Measurements from ENCODE around the gene COMMD2. TPM values are rescaled to one million over a fixed set of nuclear protein-coding genes. Genes with fewer than 3 reads are reported as not detected.

The COMMD2 gene
- total RNA-seq, 4 donors from 2014 or later: 11.1 to 29.2 (median 22.1) TPM

- intact Hi-C loops (cut with DNase I): no loop called here
- Histone ChIP-seq H3K4me1 (no peaks in the 10 kb centered on the region), H3K4me3 (no peak overlapping the region), H3K27ac (no peak overlapping the region), H3K27me3 (no peaks in the 10 kb centered on the region), H3K9me3 (no peaks in the 10 kb centered on the region), H3K36me3 (peaks cover 0 to 28% (median 4%) of the 10 kb centered on the region in 3 donors)
- no peak for TF ChIP-seq POLR2A (IDR thresholded peaks at IDR 0.05)
- TF ChIP-seq, protein P1, sequence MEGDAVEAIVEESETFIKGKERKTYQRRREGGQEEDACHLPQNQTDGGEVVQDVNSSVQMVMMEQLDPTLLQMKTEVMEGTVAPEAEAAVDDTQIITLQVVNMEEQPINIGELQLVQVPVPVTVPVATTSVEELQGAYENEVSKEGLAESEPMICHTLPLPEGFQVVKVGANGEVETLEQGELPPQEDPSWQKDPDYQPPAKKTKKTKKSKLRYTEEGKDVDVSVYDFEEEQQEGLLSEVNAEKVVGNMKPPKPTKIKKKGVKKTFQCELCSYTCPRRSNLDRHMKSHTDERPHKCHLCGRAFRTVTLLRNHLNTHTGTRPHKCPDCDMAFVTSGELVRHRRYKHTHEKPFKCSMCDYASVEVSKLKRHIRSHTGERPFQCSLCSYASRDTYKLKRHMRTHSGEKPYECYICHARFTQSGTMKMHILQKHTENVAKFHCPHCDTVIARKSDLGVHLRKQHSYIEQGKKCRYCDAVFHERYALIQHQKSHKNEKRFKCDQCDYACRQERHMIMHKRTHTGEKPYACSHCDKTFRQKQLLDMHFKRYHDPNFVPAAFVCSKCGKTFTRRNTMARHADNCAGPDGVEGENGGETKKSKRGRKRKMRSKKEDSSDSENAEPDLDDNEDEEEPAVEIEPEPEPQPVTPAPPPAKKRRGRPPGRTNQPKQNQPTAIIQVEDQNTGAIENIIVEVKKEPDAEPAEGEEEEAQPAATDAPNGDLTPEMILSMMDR (IDR thresholded peaks at IDR 0.05): no peak
- WGBS, 2 donors: 36% methylated on average over 2 of the region's 2 CpGs
- no peak for DNase-seq
Observed at GRCh38 chr3:149736175-149736952, 15.9 kb downstream of the COMMD2 start.

- no peaks in the 10 kb centered on the region for H3K36me3 ChIP-seq
- no peaks in the 10 kb centered on the region for H3K9me3 ChIP-seq
- H3K4me1 ChIP-seq: no peaks in the 10 kb centered on the region
- intact Hi-C loops (cut with DNase I): no loop called here
- H3K4me3 ChIP-seq: no peak overlapping the region
- no peak for DNase-seq
- TF ChIP-seq, protein P1 (IDR thresholded peaks at IDR 0.05): no peak
- TF ChIP-seq POLR2A (IDR thresholded peaks at IDR 0.05): no peak
- 84 to 89% methylated on average over 3 of the region's 3 CpGs for WGBS, 2 donors
- H3K27ac ChIP-seq: no peak overlapping the region
- H3K27me3 ChIP-seq: no peaks in the 10 kb centered on the region
Observed at GRCh38 chr3:149732234-149732633, 20.1 kb downstream of the COMMD2 start.

DNA sequence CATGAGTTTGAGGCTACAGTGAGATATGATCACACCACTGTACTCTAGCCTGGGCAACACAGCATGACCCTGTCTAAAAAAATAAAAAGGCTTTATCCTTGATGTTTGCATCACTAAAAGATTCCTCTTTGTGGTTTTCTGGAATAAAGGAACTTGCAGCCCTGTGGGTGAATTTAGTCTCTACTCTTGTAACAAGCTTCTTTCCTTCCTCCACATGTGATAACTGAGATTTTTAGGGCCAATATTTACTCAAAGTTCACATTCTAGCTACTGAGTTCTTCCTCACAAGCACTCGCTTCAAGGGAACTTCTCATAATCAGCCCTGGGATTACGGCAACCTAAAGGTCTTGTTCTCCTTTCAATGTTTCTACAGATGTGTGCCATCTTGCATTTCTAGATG, 24.6 kb downstream of the COMMD2 start:
- intact Hi-C loops (cut with DNase I): no loop called here
- no peaks in the 10 kb centered on the region for H3K9me3 ChIP-seq
- H3K27ac ChIP-seq: no peak overlapping the region
- TF ChIP-seq, protein P1 (IDR thresholded peaks at IDR 0.05): no peak
- no peak for TF ChIP-seq POLR2A (IDR thresholded peaks at IDR 0.05)
- DNase-seq: no peak
- H3K4me1 ChIP-seq: no peaks in the 10 kb centered on the region
- H3K4me3 ChIP-seq: no peak overlapping the region
- H3K27me3 ChIP-seq: no peaks in the 10 kb centered on the region
- H3K36me3 ChIP-seq: no peaks in the 10 kb centered on the region
- WGBS, 2 donors: 86 to 88% methylated on average over 2 of the region's 2 CpGs

- WGBS, 2 donors: 78 to 87% methylated on average over 2 of the region's 2 CpGs
Observed at GRCh38 chr3:149726716-149727407, 25.4 kb downstream of the COMMD2 start.

DNA sequence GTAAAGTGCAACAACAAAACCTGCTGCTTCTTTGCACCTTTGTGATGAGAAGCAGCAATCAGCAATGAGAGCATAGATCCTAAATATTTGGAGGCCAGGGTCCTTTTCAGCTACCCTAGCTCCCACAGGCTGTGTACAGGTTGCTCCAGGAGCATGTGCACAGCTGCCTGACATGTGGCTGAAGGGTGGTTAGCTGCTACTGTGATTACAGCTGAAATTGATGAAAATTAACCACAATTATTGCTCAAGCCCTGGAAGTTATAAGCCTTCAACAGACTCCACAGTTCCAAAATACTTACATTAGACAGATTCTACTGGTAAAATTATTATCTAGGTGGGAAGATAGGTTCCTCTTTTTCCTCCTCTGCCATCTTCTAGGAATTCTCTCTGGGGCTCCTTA, 28.5 kb downstream of the COMMD2 start:
- Histone ChIP-seq H3K27ac (no peak overlapping the region), H3K4me1 (no peaks in the 10 kb centered on the region), H3K36me3 (no peaks in the 10 kb centered on the region), H3K9me3 (no peaks in the 10 kb centered on the region), H3K27me3 (no peaks in the 10 kb centered on the region), H3K4me3 (no peak overlapping the region)
- no peak for DNase-seq
- intact Hi-C loops (cut with DNase I): no loop called here
- TF ChIP-seq, protein P1 (IDR thresholded peaks at IDR 0.05): no peak
- TF ChIP-seq POLR2A (IDR thresholded peaks at IDR 0.05): no peak

More at GRCh38 chr3:149726716-149727407, 25.4 kb downstream of the COMMD2 start:
- H3K27ac ChIP-seq: no peak overlapping the region
- H3K4me3 ChIP-seq: no peak overlapping the region
- H3K4me1 ChIP-seq: no peaks in the 10 kb centered on the region
- no peak for TF ChIP-seq POLR2A (IDR thresholded peaks at IDR 0.05)
- TF ChIP-seq, protein P1 (IDR thresholded peaks at IDR 0.05): no peak
- intact Hi-C loops (cut with DNase I): no loop called here
- H3K36me3 ChIP-seq: no peaks in the 10 kb centered on the region
- DNase-seq: no peak
- H3K27me3 ChIP-seq: no peaks in the 10 kb centered on the region
- H3K9me3 ChIP-seq: no peaks in the 10 kb centered on the region

Data from esophagus squamous epithelium (tissue), 5 donors.